ENCODE results near the gene CNTN4.

DNA sequence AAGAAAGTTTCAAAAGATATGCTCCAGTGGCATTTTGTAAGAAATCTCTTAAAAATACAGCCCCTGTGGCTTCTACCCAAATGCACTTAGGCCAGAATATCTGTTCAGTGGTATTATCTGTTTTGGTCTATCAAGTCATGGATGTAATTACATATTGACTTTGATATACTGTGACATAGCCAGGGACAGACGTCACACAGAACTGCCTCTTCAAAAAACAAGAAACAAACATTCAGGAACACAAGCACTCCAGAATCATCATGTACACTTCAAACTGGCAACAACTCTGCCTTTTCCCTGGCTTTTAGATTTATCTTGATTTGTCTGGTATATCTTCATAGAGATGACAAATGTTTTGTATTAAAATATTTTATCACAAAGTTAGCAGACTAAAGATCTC is 771.2 kb downstream of the CNTN4 start:
- TF ChIP-seq, protein P1, sequence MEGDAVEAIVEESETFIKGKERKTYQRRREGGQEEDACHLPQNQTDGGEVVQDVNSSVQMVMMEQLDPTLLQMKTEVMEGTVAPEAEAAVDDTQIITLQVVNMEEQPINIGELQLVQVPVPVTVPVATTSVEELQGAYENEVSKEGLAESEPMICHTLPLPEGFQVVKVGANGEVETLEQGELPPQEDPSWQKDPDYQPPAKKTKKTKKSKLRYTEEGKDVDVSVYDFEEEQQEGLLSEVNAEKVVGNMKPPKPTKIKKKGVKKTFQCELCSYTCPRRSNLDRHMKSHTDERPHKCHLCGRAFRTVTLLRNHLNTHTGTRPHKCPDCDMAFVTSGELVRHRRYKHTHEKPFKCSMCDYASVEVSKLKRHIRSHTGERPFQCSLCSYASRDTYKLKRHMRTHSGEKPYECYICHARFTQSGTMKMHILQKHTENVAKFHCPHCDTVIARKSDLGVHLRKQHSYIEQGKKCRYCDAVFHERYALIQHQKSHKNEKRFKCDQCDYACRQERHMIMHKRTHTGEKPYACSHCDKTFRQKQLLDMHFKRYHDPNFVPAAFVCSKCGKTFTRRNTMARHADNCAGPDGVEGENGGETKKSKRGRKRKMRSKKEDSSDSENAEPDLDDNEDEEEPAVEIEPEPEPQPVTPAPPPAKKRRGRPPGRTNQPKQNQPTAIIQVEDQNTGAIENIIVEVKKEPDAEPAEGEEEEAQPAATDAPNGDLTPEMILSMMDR (IDR thresholded peaks at IDR 0.05) = no peak
- TF ChIP-seq POLR2A (IDR thresholded peaks at IDR 0.05) = no peak

All from body of pancreas (tissue), 4 donors.